OCI-LY1 (cell line): Measurements from ENCODE around the gene MTF1.

Source experiments
- H2AFZ ChIP-seq: fragments of 200-600 bp; sonication (generic), shearing (Covaris generic); 2 replicates; pipeline ENCODE4 v1.6.0; 2014; ENCODE audit warnings: antibody characterized with exemption, mild to moderate bottlenecking, low read length
- H3F3A ChIP-seq: fragments of 200-600 bp; sonication (generic), shearing (Covaris generic); 2 replicates; pipeline ENCODE4 v1.6.0; 2014; ENCODE audit warnings: mild to moderate bottlenecking, antibody characterized with exemption, low read length, moderate library complexity; ENCODE audit not compliant: insufficient read depth
- H3K27ac ChIP-seq: fragments of 200-600 bp; sonication (generic); 2 replicates; pipeline ENCODE4 v1.5.1; 2014; ENCODE audit warnings: low read length, mixed run types, mild to moderate bottlenecking, low read depth; ENCODE audit not compliant: poor library complexity, severe bottlenecking
- H3K27me3 ChIP-seq: fragments of 200-600 bp; sonication (generic); 2 replicates; pipeline ENCODE4 v1.6.0; 2014; ENCODE audit warnings: antibody characterized with exemption, mild to moderate bottlenecking, low read length, moderate library complexity; ENCODE audit not compliant: insufficient read depth
- H3K36me3 ChIP-seq: fragments of 200-600 bp; sonication (generic); 2 replicates; pipeline ENCODE4 v1.6.1; 2014; ENCODE audit warnings: mild to moderate bottlenecking, antibody characterized with exemption, low read length, moderate library complexity, mixed read lengths; ENCODE audit not compliant: insufficient read depth
- H3K4me1 ChIP-seq: fragments of 200-600 bp; sonication (generic); 2 replicates; pipeline ENCODE4 v1.5.1; 2014; ENCODE audit warnings: mild to moderate bottlenecking, low read length, moderate library complexity; ENCODE audit not compliant: insufficient read depth, severe bottlenecking
- H3K4me2 ChIP-seq: fragments of 200-600 bp; sonication (generic), shearing (Covaris generic); 2 replicates; pipeline ENCODE4 v1.6.1; 2014; ENCODE audit warnings: low read length
- H3K4me3 ChIP-seq: fragments of 200-600 bp; sonication (generic); 2 replicates; pipeline ENCODE4 v1.5.1; 2014; ENCODE audit warnings: low read length, low read depth, mild to moderate bottlenecking, mixed read lengths; ENCODE audit not compliant: poor library complexity, severe bottlenecking
- H3K79me2 ChIP-seq: fragments of 200-600 bp; shearing (Covaris generic); 2 replicates; pipeline ENCODE4 v1.6.1; 2016; ENCODE audit warnings: mixed run types, low read length, mixed read lengths; ENCODE audit not compliant: insufficient read depth
- H3K9ac ChIP-seq: fragments of 200-600 bp; sonication (generic), shearing (Covaris generic); 2 replicates; pipeline ENCODE4 v1.6.1; 2014; ENCODE audit warnings: mild to moderate bottlenecking, low read length, mixed read lengths
- H3K9me2 ChIP-seq: fragments of 200-600 bp; sonication (generic), shearing (Covaris generic); 2 replicates; pipeline ENCODE4 v1.6.1; 2014; ENCODE audit warnings: low read depth, mild to moderate bottlenecking, low read length, mixed read lengths
- H3K9me3 ChIP-seq: fragments of 200-600 bp; shearing (Covaris generic); 2 replicates; pipeline ENCODE4 v1.6.1; 2014; ENCODE audit warnings: low read length, mixed read lengths
- H4K20me1 ChIP-seq: fragments of 200-600 bp; sonication (generic), shearing (Covaris generic); 2 replicates; pipeline ENCODE4 v1.6.0; 2016; ENCODE audit warnings: mild to moderate bottlenecking, low read length; ENCODE audit not compliant: insufficient read depth
- EZH2 ChIP-seq: fragments of 200-600 bp; sonication (generic), shearing (Covaris generic); IDR thresholded peaks from 2 replicates; pipeline ENCODE4 v1.8.0; 2017; ENCODE audit warnings: borderline replicate concordance, mixed run types, mild to moderate bottlenecking, antibody characterized with exemption, low read length, moderate library complexity, mixed read lengths
- TF ChIP-seq, protein P1 (sequence below): fragments of 200-600 bp; sonication (generic), shearing (Covaris generic); IDR thresholded peaks from 2 replicates; pipeline ENCODE4 v1.5.1; 2017; ENCODE audit warnings: mild to moderate bottlenecking, antibody characterized with exemption, low read length, moderate library complexity, mixed read lengths

Gene MTF1

GRCh38 chr1:37764888-37765441 lies 94.4 kb downstream of the MTF1 start, which contains the start of gene EPHA10:
EPHA10 (minus strand) TSS chr1:37765120; CDS start chr1:37765066, 54 bp downstream.
- H3F3A ChIP-seq: no peaks in the 10 kb centered on the region
- no peak within 1 kb of the TSS for H2AFZ ChIP-seq
- H3K9me3 ChIP-seq: no peaks in the 10 kb centered on the region
- no peaks in the 10 kb centered on the region for H3K79me2 ChIP-seq
- no peaks in the 10 kb centered on the region for H3K36me3 ChIP-seq
- TF ChIP-seq, protein P1, sequence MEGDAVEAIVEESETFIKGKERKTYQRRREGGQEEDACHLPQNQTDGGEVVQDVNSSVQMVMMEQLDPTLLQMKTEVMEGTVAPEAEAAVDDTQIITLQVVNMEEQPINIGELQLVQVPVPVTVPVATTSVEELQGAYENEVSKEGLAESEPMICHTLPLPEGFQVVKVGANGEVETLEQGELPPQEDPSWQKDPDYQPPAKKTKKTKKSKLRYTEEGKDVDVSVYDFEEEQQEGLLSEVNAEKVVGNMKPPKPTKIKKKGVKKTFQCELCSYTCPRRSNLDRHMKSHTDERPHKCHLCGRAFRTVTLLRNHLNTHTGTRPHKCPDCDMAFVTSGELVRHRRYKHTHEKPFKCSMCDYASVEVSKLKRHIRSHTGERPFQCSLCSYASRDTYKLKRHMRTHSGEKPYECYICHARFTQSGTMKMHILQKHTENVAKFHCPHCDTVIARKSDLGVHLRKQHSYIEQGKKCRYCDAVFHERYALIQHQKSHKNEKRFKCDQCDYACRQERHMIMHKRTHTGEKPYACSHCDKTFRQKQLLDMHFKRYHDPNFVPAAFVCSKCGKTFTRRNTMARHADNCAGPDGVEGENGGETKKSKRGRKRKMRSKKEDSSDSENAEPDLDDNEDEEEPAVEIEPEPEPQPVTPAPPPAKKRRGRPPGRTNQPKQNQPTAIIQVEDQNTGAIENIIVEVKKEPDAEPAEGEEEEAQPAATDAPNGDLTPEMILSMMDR: no peak
- no peak for TF ChIP-seq EZH2
- H3K4me1 ChIP-seq: no peaks in the 10 kb centered on the region
- H3K4me2 ChIP-seq: no peak within 1 kb of the TSS; the same call in 1 of the 2 replicates
- H3K27me3 ChIP-seq: no peaks in the 10 kb centered on the region
- no peak within 1 kb of the TSS for H3K4me3 ChIP-seq
- H4K20me1 ChIP-seq: no peaks in the 10 kb centered on the region
- no peak within 1 kb of the TSS for H3K9ac ChIP-seq
- H3K9me2 ChIP-seq: no peaks in the 10 kb centered on the region
- H3K27ac ChIP-seq: no peak within 1 kb of the TSS

DNA sequence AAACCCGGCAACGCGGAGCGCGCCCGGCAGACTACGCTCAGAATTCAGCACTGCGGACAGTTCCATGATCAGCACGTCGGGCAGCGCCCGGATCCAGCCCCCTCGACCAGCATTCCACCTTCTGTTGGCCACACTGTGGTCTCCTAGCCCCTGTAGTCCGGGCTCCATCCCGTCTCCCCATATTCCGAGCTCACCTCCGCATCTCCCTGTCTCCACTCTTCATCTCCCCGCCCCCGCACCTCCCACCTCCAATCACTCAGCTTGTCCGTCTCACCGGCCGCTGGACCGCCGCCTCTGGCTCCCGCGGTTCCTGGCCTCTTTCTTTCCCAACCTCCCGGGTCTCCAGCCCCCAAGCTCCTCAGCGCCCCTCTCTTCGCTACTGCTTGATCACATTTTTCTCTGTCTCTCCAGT lies 95.0 kb downstream of the MTF1 start:
- no peak overlapping the region for H3K4me3 ChIP-seq
- no peaks in the 10 kb centered on the region for H3F3A ChIP-seq
- TF ChIP-seq, protein P1: no peak
- TF ChIP-seq EZH2: no peak
- H4K20me1 ChIP-seq: no peaks in the 10 kb centered on the region
- no peaks in the 10 kb centered on the region for H3K9me3 ChIP-seq
- no peak overlapping the region for H2AFZ ChIP-seq
- H3K9me2 ChIP-seq: no peaks in the 10 kb centered on the region
- H3K27me3 ChIP-seq: no peaks in the 10 kb centered on the region
- H3K4me1 ChIP-seq: no peaks in the 10 kb centered on the region
- H3K27ac ChIP-seq: no peak overlapping the region
- no peaks in the 10 kb centered on the region for H3K36me3 ChIP-seq
- H3K79me2 ChIP-seq: no peaks in the 10 kb centered on the region
- H3K9ac ChIP-seq: no peak overlapping the region
- H3K4me2 ChIP-seq: no peak overlapping the region

DNA sequence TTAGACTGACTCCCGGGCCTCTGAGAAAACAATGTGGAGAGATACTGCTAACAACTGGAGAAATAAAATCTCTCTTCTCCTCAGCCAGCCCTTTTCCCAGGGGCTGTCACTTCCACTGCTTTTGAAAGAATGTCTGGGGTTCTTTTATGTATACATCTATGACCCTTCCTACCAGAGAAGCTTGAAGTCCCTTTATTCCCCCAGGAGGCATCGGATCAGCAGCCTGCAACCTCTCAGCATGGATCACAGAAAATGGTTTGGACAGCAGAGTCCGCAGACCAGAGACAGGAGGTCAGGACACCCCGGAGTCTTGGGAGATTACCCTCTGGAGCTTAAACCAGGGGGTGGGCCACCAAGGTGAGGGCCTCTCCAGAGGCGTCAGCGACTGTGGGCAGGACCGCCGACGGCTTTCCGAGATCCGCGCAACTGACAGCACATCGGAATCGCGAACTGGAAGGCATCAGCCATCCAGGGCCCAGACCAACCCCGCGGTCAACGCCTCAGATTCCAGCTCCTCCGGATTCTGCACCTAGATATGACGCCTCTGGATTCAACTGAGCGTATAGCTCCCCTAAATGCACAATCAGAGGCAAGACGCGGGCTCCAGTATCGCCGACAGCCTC lies 95.5 kb downstream of the MTF1 start:
- no peak overlapping the region for H3K27ac ChIP-seq
- no peaks in the 10 kb centered on the region for H3F3A ChIP-seq
- no peaks in the 10 kb centered on the region for H3K27me3 ChIP-seq

More for the DNA sequence above, 95.5 kb downstream of the MTF1 start:
- Histone ChIP-seq H3K4me1 (no peaks in the 10 kb centered on the region), H3K36me3 (no peaks in the 10 kb centered on the region), H3K4me2 (no peak overlapping the region), H4K20me1 (no peaks in the 10 kb centered on the region), H3K9me2 (no peaks in the 10 kb centered on the region), H3K9me3 (no peaks in the 10 kb centered on the region), H2AFZ (no peak overlapping the region), H3K9ac (no peak overlapping the region), H3K4me3 (no peak overlapping the region), H3K79me2 (no peaks in the 10 kb centered on the region)
- TF ChIP-seq, protein P1: no peak
- no peak for TF ChIP-seq EZH2
